ENCODE data around the gene IRAK2.

- TF ChIP-seq CTCF (IDR thresholded peaks at IDR 0.05) (peak; percentile 66 to 94 (median 90)), POLR2A (IDR thresholded peaks at IDR 0.05) (no peak)
Observed at GRCh38 chr3:10224794-10225665, 60.3 kb downstream of the IRAK2 start.

Measured in body of pancreas (tissue), 4 donors.